ENCODE results near the gene EREG.

EREG gene, protein sequence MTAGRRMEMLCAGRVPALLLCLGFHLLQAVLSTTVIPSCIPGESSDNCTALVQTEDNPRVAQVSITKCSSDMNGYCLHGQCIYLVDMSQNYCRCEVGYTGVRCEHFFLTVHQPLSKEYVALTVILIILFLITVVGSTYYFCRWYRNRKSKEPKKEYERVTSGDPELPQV

DNA sequence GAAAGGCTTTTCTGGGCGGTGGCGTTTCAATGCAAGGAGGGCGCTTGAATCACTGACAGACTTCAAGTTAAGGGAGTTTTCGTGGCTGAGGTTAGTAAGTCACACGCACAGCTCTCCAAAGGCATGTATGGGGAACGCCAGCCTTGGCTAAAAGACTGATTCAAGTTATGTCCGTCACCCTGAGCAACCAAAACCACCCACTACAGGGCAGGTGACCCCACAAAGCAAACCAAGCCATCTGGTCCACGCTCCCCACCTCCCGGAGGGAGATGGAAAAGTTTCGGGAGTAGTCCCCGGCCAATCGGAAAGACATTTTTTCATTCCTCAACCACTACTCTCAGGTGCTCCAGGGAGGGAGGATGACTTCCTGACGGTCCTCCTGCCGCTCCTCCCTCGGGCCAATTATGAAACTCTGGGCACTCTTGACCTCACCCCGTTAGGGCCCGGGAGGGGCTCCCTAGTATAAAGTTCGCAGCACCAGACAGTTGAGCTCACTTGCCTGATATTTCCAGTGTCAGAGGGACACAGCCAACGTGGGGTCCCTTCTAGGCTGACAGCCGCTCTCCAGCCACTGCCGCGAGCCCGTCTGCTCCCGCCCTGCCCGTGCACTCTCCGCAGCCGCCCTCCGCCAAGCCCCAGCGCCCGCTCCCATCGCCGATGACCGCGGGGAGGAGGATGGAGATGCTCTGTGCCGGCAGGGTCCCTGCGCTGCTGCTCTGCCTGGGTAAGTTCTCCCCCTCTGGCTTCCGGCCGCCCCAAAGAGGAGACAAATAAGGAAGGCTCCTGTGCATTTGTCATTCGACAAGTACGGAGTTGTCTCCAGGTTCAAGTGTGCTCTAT is at the start of gene EREG:
Gene EREG (plus strand): TSS at position 494 of the 840 bp plus-strand sequence. CDS start 164 bp downstream, at position 658.
- in situ Hi-C loops (cut with MboI; ENCODE audit: low sequenced_read_pairs), result no loop called here

DNA sequence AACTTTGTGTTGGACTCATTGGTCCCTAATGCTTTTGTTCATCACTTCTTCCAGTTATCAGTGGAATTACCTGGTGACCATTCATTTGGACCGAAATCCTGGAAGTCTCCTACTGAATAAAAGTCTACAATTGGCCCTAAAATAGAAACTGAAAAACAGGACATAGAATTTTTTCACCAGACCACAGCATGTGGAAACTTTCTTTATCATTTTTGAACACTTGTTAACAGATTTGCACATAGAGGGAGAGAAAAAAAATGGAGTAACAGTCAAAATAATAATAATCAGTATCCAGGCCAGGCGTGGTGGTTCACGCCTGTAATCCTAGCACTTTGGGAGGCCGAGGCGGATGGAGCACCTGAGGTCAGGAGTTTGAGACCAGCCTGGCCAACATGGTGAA is 49.6 kb upstream of the EREG start:
- in situ Hi-C loops (cut with MboI; ENCODE audit: low sequenced_read_pairs), result loop anchor here (25.0 kb wide), 1 partner anchor 128 kb away; no protein-coding TSS in a partner anchor

DNA sequence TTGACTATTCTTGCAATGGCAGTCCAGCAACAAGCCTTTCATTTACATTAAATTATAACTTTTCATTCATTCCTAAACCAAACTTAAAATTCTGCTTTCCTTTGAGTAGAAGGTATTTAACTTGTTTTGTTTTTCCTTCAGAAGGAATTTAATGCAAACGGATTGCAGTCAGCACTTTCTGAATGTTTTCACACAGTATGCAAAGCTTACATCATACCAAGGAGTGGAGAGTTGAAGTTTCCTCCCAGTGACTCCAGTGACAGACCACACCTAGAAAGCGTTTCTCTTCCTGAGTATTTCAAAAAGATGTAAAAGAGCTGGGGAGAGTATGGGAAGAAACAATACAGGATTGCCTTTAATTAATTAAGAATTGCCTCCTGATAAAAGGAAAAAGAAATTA is 48.5 kb upstream of the EREG start:
- in situ Hi-C loops (cut with MboI; ENCODE audit: low sequenced_read_pairs), result loop anchor here (25.0 kb wide), 1 partner anchor 129 kb away; no protein-coding TSS in a partner anchor

DNA sequence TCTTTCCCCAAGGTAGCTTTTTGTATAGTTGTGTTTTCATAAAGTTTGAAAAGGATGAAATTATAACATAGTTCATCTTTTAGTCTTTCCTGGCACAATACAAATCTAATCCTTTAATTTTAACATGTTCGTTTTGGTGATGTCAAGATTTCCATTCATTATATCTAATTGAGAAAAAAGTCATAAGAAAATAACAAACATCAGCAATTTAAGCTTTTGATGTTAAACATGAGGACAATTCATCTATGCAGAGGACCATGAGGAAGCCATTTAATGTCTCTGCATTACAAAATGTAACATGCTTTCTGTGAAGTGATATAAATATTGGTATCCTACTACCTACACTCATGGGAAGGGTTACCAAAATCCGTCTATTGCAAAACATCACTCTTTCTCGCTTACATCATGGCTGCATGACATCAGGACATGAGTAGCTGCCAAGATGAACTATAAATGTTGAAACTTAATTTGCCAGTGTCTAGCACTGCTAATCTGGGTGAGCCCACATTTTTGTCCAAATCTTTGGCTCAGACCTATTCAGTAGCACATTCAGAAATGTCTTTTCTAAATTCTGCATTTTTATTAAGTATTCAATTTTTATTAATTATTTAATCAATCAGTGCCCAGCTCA is 47.2 kb upstream of the EREG start:
- in situ Hi-C loops (cut with MboI; ENCODE audit: low sequenced_read_pairs), result loop anchor here (25.0 kb wide), 1 partner anchor 130 kb away; no protein-coding TSS in a partner anchor

DNA sequence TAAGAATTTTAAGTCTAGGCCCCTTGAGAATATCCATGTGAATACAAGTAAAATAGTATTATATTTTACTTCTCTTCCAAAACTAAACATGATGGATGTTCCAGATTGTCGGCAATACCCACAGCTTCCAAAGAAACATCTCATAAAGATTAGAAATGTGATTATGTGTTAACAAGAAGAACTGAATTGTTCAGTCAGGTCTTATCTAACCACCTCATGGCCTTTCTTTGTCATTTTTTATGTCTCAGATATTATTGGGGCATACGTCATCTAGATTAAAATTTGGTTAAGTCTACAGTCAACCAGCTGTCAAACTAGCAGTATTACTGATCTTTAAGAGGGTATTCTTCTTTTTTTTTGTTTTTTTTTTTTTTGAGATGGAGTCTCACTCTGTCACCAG is 46.7 kb upstream of the EREG start:
- in situ Hi-C loops (cut with MboI; ENCODE audit: low sequenced_read_pairs), result loop anchor here (25.0 kb wide), 1 partner anchor 131 kb away; no protein-coding TSS in a partner anchor

DNA sequence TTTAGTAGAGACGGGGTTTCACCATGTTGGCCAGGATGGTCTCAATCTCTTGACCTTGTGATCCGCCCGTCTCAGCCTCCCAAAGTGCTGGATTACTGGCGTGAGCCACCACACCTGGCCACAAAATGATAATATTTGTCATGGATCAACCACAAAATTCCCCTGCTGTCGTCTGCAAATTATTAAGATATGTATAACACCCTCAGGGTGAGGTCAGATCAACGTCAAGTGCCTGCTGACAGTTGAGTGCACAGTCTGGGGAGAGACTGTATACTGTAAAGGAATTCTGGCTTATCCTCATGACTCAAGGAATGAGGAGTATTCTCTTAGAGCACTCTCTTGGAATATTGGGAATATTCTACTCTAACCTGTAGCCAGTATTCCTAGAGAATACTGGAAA is 45.5 kb upstream of the EREG start:
- in situ Hi-C loops (cut with MboI; ENCODE audit: low sequenced_read_pairs), result loop anchor here (25.0 kb wide), 1 partner anchor 132 kb away; no protein-coding TSS in a partner anchor

DNA sequence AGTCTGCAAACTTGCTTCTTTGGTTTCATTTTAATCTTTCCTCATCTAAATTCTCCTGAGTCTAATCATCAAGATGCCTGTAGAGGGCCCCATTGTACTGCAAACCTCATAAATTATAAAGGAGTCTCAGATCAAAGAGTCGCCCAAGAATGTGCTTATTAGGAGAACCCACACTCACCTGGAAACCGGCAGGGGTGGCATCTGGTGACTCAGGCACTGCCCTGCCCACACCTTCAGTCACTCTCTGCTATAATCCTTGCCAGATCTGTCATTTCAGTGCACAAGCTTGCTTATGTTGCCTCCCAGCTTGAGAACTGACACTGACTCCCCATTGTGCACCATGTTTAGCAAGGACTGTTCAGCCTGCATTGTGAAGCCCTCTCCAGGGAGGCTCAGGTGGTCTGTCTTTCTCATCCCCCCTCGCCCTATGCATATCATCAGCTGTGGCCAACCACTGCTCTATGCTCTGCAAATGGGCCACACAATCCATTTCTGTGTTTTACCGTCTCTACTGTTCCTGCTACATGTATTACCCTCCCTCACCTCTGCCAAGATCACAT is 44.3 kb upstream of the EREG start:
- in situ Hi-C loops (cut with MboI; ENCODE audit: low sequenced_read_pairs), result loop anchor here (25.0 kb wide), 1 partner anchor 133 kb away; no protein-coding TSS in a partner anchor

DNA sequence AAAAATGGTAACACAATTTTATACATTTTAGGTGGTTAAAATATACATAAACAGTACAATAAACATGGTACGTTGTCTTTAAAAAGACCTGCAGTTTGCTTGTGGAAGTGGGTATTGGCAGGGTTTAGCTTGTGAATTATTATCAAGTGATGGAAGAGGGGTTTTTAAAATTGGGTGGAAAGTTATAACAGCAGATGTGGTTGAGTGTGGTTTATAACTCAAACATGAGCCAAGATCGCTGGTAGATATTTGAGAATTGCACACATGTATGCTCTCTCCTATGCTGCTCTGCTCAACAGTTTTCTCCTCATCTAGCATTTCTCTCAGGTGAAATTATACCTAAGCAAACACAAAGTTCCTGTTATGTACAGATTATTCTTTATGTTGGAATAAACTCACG is 42.6 kb upstream of the EREG start:
- in situ Hi-C loops (cut with MboI; ENCODE audit: low sequenced_read_pairs), result loop anchor here (25.0 kb wide), 1 partner anchor 135 kb away; no protein-coding TSS in a partner anchor

DNA sequence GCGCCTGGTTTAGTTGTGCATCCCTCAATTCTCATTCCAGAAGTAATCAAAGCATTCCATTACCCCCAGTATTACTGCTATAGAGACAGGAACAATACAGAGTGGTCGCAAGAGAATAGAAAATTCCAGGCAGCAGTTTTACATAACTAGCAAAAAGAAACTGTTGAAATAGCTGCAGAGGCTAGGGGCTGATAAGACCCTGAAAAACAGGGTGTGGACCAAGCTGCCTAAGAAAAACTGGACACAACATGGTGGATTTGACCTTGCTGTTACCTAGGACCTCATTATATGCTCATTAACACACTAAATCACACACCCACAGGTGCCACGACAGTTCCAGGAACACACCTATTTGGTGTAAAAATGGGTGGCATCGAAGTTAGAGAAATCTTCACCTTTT is 41.3 kb upstream of the EREG start:
- in situ Hi-C loops (cut with MboI; ENCODE audit: low sequenced_read_pairs), result loop anchor here (25.0 kb wide), 1 partner anchor 136 kb away; no protein-coding TSS in a partner anchor

DNA sequence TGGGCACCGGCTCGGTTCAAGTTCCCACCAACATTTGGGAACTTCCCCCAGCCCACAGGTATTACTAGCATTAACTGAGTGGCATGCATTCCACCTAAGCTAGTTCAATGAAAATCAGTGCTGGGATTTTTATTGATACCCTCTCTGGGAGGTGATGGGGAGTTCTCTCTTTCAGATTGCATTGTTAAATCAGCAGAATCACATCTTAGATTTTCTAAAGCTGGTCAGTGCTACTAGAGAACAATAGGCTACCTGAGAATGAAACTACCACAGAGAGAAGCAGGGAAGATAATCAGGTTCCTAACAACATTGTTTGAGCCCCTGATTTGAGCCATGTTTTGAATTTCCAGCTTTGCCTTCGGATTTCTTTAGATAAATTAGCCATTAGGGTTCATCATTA is 40.7 kb upstream of the EREG start:
- in situ Hi-C loops (cut with MboI; ENCODE audit: low sequenced_read_pairs), result loop anchor here (25.0 kb wide), 1 partner anchor 137 kb away; no protein-coding TSS in a partner anchor

DNA sequence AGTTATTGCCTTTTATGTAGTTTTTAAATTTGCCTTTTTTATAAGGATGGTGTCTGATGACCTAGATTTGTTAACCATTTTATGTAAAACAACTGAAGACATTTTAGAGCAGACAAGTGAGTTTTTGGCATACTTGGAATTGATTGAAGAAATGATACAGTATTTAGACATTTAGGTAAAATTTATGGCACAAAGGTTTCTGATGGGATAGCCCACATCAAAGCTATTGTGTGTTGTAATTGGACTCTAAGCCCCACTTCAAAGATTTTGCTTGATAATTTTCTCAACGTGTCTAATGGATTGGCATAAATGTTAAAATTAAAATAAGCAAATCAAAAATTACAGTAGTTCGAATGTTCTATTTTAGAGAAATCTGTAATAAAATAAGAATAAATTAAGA is 39.1 kb upstream of the EREG start:
- in situ Hi-C loops (cut with MboI; ENCODE audit: low sequenced_read_pairs), result no loop called here

DNA sequence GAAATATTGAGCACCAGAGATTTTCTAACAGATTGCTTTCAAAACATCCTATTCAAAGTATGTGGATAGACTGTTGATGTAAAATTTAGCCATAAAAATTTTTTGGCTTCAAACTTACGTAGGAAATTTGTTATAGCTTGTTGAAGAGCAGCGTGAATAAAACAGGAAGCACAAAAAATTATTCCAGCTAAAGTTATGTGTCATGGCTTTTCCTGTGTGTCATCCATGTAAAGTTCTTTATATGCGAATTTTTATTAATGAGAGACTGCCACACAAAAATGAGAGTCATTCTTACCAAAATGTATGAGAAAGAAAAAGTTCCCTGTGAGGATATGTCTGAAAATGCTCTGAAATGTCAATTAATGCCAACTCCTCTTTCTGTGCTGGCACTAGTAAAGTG is 37.2 kb upstream of the EREG start:
- in situ Hi-C loops (cut with MboI; ENCODE audit: low sequenced_read_pairs), result no loop called here

DNA sequence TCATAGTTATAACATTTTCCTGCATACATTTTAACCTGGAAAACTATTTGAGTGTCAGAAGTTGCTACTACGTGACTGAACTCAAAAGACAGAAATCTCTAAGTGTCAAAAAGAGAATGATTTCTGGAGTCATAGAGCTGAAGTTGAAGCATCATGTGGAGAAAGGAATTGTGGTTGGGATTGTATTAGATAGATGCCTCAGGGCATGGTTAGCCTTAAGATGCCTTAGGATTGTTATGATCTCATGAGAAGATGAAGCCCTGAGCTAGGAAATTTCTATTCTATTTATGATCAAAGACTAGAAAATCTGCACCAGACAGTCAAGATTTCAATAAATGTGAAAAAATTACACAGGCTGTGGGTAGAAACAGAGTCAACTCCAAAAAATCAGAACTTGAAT is 36.4 kb upstream of the EREG start:
- in situ Hi-C loops (cut with MboI; ENCODE audit: low sequenced_read_pairs), result no loop called here

DNA sequence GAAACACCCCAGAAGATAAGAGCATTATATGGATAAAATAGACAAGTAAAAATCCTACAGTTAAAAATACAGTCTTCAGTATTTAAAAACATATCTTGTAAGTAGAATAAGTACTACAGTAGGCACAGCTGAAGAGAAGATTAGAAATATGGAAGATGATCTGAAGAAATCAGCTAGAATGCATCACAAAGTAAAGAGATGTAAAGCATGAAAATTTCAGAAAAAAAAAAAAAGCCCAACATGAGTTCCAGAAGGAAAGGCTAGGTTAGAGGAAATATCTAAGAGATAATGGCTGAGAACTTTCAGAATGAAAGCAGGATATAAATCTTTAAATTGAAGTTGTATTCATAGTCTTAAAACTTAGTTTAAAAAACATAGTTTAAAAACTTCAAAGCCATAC is 35.6 kb upstream of the EREG start:
- in situ Hi-C loops (cut with MboI; ENCODE audit: low sequenced_read_pairs), result no loop called here

DNA sequence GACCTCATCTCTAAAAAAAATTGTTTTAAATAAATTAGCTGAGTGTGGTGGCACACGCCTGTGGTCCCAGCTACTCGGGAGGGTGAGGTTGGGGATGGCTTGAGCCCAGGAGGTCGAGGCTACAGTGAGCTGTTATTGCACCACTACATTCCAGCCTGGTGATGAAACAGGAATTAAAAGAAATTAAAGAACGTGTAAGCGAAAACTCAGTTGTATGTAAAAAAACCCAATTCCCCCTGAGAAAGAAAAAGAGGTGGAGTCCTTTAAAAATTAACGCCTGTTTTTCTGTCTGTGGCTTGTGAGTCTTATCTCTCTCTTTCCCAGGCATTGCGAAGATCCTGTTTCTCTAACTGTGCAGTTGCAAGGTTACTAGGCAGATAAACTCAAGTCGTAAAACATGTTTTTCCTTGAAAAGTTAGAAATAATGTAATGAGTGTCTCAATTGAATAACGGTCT is 34.6 kb upstream of the EREG start:
- in situ Hi-C loops (cut with MboI; ENCODE audit: low sequenced_read_pairs), result no loop called here

DNA sequence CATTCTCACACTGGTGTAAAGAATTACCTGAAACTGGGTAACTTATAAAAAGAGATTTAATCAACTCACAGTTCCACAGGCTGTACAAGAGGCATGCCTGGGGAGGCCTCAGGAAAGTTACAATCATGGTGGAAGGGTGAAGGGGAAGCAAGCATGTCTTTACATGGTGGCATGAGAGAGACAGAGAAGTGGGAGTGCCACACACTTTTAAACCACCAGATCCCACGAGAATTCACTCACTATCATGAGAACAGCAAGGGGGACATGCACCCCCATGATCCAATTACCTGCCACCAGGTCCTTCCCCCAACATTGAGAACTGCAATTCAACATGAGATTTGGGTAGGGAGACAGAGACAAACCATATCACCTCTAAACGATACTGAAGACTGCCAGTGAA is 33.7 kb upstream of the EREG start:
- in situ Hi-C loops (cut with MboI; ENCODE audit: low sequenced_read_pairs), result no loop called here

DNA sequence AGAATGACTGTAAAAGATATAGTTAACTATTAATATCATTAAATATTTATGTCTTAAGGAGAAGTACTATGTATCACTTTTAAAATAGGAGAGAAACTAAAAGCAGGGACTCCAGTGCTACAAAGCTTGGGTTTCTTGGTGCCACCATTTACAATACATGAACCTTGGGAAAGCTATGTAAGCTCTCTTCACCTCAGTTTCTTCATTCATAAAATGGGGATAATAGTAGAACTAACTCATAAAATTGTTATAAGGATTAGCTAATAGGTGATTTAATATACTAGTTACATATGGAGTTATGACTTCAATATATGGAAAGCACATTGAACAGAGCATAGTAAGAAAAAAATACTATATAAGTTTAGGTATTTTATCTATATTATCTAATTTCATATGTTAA is 33.0 kb upstream of the EREG start:
- in situ Hi-C loops (cut with MboI; ENCODE audit: low sequenced_read_pairs), result no loop called here

DNA sequence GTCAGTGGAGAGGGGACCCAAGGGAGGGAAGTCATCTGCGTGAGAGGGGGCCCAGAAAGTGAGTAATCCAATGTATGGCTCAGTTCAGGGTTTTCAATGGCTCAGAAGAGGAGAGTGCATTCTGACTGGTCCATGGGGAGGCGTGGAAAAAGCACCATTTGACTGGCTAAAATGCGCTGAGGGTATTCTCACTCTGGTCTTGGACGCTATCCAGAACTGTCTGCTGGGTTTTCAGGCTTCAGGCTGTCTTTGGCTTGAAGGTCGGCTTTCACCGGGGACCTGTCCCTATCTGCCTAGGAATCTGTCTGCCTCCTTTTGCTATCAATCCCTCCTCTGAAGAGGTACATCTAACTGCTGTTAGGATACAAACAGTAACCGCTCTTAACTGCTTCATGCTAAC is 30.3 kb upstream of the EREG start:
- in situ Hi-C loops (cut with MboI; ENCODE audit: low sequenced_read_pairs), result no loop called here

DNA sequence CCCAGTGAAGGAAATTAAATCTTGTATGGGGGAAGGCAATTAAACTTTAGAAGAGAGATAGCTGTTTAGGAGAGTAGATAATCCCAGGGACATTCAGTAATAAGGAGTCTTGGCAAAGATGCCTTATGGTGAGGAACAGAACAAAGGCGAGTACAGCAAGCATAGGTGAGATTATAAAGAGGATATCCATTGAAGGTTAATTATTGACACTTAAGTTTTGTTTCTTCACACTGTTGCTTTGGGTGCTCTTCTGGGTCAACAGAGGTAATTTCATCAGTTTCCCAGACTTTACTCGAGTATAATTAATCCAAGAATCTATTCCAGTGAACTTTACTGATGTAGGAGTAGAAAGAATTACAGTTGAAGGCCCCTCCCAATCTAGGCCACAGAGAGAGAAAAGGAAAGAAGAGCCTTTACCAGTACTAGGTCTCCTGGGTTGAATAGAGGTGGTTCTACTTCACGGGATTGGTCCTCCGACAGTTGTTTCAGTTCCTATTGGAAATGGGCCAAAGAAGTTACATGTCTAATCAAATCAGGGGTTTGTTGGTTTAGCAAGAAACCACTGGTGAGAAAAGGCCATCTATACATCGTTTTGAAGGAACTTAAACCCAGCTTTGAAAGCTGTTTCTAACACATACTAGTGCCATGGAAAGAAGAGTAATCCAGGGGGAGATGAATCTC is 29.5 kb upstream of the EREG start:
- in situ Hi-C loops (cut with MboI; ENCODE audit: low sequenced_read_pairs), result no loop called here

DNA sequence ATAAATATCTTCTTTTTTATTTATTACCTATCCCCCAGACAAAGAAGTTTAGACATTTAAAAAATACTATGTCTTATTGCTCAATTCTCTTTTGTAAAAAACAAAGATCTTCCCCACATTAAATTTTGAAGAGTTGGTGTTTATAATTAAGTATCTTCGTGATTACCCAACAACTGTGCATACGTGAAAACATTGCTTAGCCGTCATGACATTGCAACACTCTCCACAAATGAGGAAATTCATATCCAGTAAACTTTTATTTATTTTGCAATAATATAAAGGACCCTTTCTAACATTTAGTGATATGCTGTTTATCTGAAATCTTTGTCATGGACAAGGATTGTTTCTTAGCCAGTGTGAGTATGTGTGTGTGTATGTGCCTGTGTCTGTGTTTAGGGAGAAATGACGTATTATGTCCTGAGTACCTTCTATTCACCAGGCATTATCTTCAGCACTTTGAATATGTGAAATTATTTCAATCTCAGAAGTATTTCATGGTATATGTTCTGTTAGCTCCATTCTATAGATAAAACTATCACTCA is 26.1 kb upstream of the EREG start:
- in situ Hi-C loops (cut with MboI; ENCODE audit: low sequenced_read_pairs), result no loop called here
